GM15510 (cell line): ENCODE measurements around the gene CKAP4.

Source experiments
- POLR2A ChIP-seq: IDR thresholded peaks from 3 replicates; pipeline ENCODE4 v1.6.1; 2011; ENCODE audit warnings: borderline replicate concordance; ENCODE audit not compliant: insufficient read length; ENCODE audit errors: extremely low read depth

Gene CKAP4, protein sequence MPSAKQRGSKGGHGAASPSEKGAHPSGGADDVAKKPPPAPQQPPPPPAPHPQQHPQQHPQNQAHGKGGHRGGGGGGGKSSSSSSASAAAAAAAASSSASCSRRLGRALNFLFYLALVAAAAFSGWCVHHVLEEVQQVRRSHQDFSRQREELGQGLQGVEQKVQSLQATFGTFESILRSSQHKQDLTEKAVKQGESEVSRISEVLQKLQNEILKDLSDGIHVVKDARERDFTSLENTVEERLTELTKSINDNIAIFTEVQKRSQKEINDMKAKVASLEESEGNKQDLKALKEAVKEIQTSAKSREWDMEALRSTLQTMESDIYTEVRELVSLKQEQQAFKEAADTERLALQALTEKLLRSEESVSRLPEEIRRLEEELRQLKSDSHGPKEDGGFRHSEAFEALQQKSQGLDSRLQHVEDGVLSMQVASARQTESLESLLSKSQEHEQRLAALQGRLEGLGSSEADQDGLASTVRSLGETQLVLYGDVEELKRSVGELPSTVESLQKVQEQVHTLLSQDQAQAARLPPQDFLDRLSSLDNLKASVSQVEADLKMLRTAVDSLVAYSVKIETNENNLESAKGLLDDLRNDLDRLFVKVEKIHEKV

DNA sequence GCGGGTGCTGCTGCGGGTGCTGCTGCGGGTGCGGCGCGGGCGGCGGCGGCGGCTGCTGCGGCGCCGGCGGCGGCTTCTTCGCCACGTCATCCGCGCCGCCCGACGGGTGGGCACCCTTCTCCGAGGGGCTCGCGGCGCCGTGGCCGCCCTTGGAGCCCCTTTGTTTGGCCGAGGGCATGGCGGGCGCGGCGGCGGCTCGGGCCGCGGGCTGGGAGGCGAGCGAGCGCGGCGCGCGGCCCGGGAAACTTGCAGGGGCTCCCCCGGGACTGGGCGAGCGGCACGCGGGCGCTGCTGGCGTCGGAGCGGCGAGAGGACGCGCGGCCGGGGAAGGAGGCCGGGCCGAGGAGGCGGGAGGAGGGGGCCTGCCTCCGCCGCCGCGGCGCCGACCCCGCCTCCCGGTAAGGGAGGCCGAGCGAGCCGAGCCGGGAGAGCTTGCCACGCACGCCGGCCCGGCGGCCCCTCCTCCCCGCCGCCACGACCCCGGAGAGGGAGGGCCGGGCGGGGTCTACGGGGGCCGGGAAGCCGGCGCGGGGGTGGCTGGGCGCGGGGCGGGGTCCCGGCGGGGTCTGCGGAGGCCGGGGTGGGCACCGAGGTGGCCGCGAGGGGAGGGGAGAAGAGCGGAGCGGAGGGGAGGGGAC is at the start of gene CKAP4:
Gene CKAP4, minus strand, starts transcription at position 347 of the 638 bp plus-strand sequence. Its CDS starts 169 bp downstream, at position 178.
- peak; percentile 45 for TF ChIP-seq POLR2A

DNA sequence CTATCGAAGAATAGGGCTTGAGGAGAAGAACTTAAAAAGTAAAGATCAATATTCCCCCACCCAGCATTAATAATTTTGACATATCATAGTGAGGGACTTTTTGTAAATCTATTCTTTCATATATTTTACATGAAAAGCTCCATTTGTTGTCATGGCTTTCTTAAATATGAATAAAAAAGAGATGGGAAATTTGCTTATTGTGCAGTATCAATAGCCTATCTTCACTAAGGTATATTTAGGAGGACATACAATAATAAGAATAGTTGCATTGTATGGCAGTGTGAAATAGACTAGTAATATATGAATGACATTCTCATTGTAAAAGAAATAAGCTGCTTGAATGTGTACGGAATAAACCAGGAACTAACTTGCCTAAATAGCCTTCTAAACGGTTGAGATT is 49.3 kb upstream of the CKAP4 start:
- no peak for TF ChIP-seq POLR2A

DNA sequence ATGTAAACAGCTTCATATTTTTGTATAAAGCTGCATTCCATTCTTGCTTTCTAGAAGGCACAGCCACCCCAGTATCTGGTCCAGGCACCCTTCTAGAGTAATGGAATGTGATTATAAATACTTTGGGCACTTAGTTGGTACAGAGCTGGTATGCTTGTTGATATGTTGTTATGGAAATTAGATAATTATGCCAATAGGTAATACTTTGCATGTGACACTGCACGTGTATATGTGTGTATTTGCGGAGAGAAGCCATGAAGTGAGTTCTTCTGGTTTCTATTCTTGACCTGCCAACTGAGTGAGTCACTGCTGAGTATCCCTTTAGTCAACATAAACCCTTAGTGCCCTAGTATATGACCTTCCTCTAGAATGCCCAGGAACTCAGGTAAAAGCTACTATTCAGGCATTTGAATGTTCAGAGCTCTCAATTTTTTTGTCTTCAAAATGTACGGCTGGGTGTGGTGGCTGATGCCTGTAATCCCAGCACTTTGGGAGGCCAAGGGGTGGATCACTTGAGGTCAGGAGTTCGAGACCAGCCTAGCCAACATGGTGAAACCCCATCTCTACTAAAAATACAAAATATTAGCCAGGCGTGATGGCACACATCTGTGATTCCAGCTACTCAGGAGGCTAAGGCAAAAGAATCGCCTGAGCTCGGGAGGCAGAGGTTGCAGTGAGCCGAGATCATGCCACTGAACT is 48.5 kb upstream of the CKAP4 start:
- TF ChIP-seq POLR2A: no peak

DNA sequence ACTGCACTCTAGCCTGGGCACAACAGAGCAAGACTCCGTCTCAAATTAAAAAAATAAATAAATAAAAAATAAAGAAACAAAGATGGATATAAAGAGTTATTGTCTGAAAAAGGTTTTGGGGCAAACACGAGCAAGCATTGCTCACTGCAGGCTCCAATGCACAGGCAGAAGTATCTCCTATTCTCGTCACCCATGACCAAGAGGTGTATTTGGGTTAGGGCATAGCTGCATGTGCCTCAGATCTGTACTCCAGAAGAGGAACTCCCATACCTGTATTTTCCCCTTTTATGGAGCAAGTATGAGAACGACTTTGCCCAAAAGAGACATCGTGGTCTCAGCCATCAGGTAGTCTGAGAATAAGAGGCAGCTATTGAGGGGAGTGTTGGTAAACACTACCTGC is 44.5 kb upstream of the CKAP4 start:
- TF ChIP-seq POLR2A: no peak

DNA sequence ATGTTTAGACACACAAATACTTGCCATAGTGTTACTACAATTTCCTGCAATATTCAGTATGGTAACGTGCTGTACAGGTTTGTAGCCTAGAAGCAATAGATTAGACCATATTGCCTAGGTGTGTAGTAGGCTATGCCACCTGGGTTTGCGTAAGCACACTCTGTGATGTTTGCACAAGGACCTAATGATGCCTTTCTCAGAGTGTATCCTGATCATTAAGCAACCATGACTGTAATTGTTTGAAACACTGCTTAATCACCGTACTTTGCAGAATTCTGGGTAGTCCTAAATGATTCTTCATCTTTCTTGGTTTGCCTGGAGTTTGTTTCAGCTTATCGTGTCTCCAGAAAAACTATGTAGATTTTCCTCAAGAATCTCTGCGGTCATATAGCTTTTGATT is 43.5 kb upstream of the CKAP4 start:
- TF ChIP-seq POLR2A: no peak

DNA sequence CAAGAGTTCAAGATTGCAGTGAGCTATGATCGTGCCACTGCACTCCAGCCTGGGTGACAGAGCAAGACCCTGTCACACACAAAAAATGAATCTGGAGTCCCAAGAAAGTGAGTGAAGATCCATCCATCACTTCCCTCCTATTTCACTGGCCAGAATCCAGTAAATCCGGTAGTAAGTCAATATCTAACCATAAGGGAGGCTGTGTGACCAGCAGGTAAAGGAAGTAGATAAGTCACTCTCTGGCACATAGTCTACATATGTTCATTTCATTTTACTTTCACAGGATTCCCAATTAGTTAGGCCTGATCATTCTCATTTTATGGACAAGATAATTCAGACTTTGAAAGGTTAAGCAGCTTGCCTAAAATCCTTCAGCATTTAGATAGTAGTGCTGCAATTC is 42.8 kb upstream of the CKAP4 start:
- no peak for TF ChIP-seq POLR2A

DNA sequence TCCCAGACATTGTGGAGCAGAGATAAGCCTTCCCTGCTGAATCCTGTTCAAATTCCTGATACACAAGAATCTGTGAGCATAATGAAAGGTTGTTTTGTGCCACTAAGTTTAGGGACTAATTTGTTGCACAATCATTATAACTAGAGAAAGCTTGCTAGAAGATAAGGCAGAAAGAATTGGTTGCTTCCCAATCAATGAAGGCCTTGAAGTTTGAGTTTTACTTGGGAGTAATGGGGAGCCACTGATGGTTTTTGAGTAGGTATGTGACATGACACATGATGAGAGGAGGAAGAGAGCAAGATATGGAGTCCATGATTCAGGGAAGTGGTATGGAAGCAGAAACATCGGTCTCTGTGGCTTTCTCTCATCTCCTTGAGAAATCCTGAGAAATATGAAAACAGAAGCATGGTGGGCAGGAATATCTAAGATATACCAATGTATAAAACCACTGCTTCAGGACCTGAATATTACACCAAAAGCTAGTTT is 41.4 kb upstream of the CKAP4 start:
- no peak for TF ChIP-seq POLR2A

DNA sequence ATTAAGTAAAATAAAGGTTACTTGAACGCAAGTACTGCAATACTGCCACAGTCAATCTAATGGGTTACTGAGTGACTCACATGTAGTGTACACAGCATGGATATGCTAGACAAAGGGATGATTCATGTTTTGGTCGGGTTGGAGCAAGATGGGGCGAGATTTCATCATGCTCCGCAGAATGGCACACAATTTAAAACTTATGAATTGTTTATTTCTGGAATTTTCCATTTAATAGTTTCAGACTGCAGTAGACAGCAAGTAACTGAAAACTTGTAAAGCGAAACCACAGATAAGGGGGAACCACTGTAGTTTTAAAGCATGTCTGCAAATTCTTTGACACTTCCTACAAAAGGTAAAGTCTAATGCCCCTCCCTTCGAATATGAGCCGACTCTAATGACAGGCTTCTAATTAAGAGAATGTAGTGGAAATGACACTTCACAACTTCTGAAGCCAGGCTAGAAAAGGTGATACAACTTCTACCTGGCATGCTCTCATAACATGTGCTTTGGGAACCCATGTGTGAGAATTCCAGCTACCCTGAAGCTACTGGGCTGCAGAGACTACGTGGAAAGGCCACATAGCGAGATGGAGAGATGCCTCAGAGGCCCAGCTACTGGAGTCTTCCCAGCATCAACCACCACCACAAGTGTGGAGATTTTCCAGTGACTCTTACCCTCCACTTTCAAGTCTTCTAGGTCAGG is 40.8 kb upstream of the CKAP4 start:
- TF ChIP-seq POLR2A: no peak

DNA sequence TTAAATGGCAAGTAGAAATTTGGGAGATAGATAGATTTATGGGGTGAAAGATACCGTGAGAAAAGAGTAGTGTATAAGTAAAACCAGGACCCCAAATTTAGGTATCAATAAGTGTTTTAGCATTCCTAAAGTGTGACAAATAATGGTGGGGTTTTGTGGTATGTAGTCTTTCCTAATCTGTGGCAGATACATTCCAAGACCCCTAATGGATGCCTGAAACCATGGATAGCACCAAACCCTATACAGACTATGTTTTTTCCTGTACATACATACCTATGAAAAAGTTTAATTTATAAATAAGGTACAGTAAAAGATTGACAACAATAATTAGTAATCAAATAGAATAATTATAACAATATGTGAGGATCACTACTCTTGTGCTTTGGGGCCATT is 40.3 kb upstream of the CKAP4 start:
- no peak for TF ChIP-seq POLR2A

DNA sequence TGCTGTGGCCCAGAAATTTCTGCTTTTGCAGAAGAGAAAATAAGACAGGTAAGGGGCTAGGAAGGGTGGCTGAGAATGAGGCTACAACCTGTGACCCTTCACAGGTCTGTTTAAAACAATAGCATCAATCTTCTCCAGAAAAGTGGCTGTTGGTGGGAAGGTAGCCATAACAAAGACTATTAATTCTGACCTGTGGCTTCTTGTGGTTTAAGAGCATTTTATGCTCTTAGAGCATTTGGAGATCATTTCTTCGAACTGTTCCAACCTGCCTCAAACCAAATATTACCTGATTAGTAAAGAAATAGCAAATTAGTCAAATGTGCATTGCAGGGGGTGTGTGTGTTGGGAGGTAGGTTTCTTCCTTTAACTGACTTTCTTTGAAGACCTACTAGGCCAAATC is 39.5 kb upstream of the CKAP4 start:
- TF ChIP-seq POLR2A: no peak

DNA sequence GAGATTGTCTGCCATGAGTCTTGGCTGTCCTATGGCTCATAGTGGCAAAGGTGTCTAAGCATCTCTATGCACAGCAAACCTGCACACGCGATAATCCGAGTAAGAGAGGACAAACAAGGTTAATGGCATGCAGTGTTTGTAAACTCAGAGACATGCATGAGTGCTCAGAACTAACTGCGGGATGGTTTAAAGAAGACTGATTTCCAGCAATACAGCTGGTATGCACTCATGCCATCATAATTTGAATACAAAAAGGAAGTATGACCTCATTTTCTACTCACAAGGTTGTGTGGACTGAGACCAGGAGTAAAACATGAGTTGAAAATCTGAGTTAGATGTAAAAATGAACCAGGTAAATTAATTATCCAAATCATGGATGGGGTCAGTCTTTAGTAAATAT is 38.2 kb upstream of the CKAP4 start:
- TF ChIP-seq POLR2A: no peak

DNA sequence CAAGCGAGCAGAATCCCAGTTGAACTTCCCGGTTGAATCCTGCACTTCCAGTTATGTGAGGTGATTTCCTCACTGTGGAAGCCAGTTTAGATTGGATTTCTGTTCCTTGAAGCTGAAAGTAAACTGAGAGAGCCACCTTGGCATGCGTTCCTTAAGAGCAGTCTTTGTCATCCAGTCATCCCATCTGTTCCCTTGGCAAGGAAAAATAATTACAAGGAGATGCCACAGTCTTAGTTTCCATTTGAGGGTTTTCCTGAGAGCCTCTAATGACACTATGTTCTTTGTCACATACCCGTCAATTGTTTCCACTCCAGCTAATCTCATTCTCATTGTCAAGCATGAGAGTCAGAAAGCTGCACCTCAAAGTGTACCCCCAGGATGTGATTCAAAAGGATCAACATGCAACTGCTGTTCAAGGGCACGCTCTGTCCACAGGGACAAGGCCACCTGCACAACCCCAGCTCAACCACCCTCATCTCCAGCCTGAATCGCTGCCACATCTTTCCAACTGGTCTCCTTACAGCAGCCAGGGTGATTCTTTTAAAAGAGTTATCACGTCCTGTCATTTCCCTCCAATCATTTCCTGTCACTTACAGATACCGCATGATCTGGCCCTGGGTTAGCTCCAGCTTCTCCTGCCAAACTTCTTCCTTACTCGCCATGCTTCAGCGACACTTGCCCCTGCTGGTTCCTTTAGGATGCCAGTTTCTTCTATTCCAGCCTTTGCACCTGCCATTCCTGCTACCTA is 36.7 kb upstream of the CKAP4 start:
- TF ChIP-seq POLR2A: no peak

DNA sequence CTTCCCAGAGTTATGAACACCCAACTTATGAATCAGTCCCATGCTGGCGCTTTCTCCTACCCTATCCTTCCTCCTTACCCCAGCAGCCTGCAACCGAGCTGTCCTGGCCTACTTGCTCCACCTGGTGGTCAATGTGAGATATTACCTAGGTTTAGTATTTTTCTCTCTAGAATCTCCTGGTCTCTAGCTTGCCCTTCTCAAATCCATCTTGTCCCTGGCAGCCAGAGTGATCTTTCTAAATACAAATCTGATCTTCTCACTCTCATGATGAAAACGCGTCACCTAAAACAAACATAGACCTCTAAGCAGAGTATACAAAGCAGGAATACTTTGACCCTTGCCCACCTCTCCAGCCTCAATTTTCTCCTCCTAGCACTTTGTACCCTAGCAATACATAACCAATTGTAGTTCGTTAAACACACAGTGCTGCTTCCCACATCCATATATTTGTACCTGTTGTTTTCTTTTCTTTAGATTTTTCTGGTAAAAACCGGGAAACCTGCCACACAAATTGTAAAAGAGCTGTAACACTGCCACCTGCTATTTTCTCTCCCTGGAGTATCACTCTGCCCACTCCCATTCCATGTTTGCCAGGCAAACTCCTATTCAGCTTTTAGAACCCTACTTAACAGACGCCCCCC is 34.8 kb upstream of the CKAP4 start:
- TF ChIP-seq POLR2A: no peak
